Right lobe of liver (tissue), 6 donors: ENCODE measurements around the gene MYD88. TPM values are rescaled to one million over a fixed set of nuclear protein-coding genes. Genes with fewer than 3 reads are reported as not detected.
A peak's percentile ranks its signal among the peaks of the same experiment; 100 is the strongest.

Experiments
- ATAC-seq, 4 donors: fragments of 200-7000 bp; cut with Tn5 transposase; one replicate each; pipeline ENCODE4 v1.9.1; 2020; ENCODE audit warnings: mild to moderate bottlenecking in 4 of 4, moderate library complexity in 4 of 4
- DNase-seq, 3 donors: peaks; one replicate each; pipeline ENCODE4 v3.0.0-alpha.2; 2020
- H3K27ac ChIP-seq, 3 donors: fragments of 200-600 bp; one replicate each; pipeline ENCODE4 v1.8.0; 2022
- H3K27me3 ChIP-seq, 2 donors: fragments of 200-600 bp; one replicate each; pipeline ENCODE4 v1.8.0; 2022
- H3K36me3 ChIP-seq, 4 donors: fragments of 200-600 bp; sonication (generic) in 1 of 4; one replicate each; pipeline versions ENCODE4 v1.5.1 to v1.8.0; 2017 to 2022; ENCODE audit warnings: control low read depth in 1 of 4
- H3K4me1 ChIP-seq, 4 donors: fragments of 200-600 bp; sonication (generic) in 1 of 4; one replicate each; pipeline versions ENCODE4 v1.5.1 to v1.8.0; 2017 to 2022; ENCODE audit warnings: control low read depth in 1 of 4
- H3K4me3 ChIP-seq, 3 donors: fragments of 200-600 bp; one replicate each; pipeline ENCODE4 v1.8.0; 2022
- H3K9me3 ChIP-seq, 4 donors: fragments of 200-600 bp; sonication (generic) in 1 of 4; one replicate each; pipeline versions ENCODE4 v1.5.1 to v1.8.0; 2017 to 2022; ENCODE audit warnings: control low read depth in 1 of 4
- POLR2A ChIP-seq: fragments of 450-650 bp; IDR thresholded peaks from one replicate; pipeline ENCODE4 v1.6.1; 2017; ENCODE audit warnings: antibody characterized with exemption, mild to moderate bottlenecking
- WGBS: methylation state at CpG from one replicate; pipeline ENCODE4 v1.1.6; 2018; ENCODE audit warnings: low coverage, low lambda C conversion rate; ENCODE audit not compliant: insufficient coverage; ENCODE audit errors: missing lambda C conversion rate; 5-methylcytosine and 5-hydroxymethylcytosine counted together
- intact Hi-C, 2 donors: fragments of 100-400 bp; cut with DNase I; formaldehyde crosslinking; loops; one replicate each; pipeline versions ENCODE4 v1.11.2 to v1.14.1; 2022
- total RNA-seq, 6 experiments: library from RNA; depleted of rRNA in 2 of 6; stranded (reverse); fragments of >200 nt in 2 of 6; fragmentation: NEBNext Ultra II Directional in 3 of 6; extraction: Animal tissue kit (Norgen Biotek cat#: 25700) in 3 of 6; gene quantifications; one replicate each; pipeline versions ENCODE4 v1.1.0 to v1.2.4, GENCODE V29; 2016 to 2023
- TF ChIP-seq, protein P1 (sequence below), 4 donors: fragments of 200-600 bp in 3 of 4; fragments of 450-650 bp in 1 of 4; IDR thresholded peaks; one replicate each; pipeline versions ENCODE4 v1.5.1 to v1.8.0; 2016 to 2022; ENCODE audit warnings: antibody characterized with exemption in 4 of 4, mild to moderate bottlenecking in 2 of 4
- donor health status: DM: no; HTN: yes; CAD: no.
- donor health status: DM: no; HTN: no; CAD: no.
- donor health status: DM: no; HTN: no; CAD: no.
- donor health status: DM: no; HTN: yes; CAD: no.
- donor health status: DM: no; HTN: yes; CAD: no.

Gene MYD88
- total RNA-seq, 6 experiments from 2014 or later: 24.3 to 57.3 (median 37.0) TPM

DNA sequence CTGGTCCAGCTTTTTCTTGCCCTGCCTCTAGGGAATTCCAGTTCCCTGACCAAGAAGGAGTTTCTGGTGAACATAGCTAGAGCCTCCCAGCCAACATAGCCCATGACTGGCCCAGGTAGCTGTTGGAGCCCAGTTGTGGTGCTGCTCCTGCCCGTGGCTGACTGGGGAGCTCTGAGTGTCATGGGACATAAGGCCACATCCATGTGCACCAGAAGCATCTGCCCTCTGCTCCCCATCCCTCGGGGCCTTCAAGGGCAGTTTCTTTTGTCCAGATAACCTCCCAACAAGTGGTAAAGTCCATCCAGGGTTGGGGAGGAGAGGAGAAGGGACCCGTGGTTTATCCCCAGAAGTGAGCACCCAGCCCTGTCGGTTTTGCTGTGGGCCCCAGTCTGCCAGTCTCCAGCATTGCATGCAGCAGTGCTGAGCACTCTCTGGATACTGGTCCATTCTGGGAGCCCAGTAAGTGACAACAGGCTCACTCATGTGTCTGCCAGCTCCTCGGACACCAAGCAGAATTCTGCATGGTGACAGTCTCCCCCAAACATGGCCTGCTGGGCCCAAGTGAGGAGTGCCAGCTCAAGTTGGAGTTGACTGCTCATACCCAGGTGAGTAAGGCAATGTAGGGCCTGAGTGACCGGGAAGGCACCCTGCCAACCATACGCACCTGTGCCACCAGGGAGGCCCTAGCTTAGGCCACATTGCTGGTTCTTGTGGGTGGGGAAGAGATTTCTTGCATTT, 30.4 kb upstream of the MYD88 start:
- H3K4me1 ChIP-seq: no peaks in the 10 kb centered on the region
- H3K27ac ChIP-seq: no peak overlapping the region
- TF ChIP-seq, protein P1, sequence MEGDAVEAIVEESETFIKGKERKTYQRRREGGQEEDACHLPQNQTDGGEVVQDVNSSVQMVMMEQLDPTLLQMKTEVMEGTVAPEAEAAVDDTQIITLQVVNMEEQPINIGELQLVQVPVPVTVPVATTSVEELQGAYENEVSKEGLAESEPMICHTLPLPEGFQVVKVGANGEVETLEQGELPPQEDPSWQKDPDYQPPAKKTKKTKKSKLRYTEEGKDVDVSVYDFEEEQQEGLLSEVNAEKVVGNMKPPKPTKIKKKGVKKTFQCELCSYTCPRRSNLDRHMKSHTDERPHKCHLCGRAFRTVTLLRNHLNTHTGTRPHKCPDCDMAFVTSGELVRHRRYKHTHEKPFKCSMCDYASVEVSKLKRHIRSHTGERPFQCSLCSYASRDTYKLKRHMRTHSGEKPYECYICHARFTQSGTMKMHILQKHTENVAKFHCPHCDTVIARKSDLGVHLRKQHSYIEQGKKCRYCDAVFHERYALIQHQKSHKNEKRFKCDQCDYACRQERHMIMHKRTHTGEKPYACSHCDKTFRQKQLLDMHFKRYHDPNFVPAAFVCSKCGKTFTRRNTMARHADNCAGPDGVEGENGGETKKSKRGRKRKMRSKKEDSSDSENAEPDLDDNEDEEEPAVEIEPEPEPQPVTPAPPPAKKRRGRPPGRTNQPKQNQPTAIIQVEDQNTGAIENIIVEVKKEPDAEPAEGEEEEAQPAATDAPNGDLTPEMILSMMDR (IDR thresholded peaks at IDR 0.05): no peak
- TF ChIP-seq POLR2A: no peak
- intact Hi-C loops: no loop called here
- WGBS: no CpG with 5 or more reads among the region's 7 CpGs
- H3K27me3 ChIP-seq: no peaks in the 10 kb centered on the region
- ATAC-seq (peak in 1 of 4 donors; percentile 7), DNase-seq (peak; percentile 8 to 41 (median 19))
- H3K9me3 ChIP-seq: peaks cover 0 to 4% (median 0%) of the 10 kb centered on the region in 4 donors
- no peak overlapping the region for H3K4me3 ChIP-seq
- H3K36me3 ChIP-seq: no peaks in the 10 kb centered on the region

DNA sequence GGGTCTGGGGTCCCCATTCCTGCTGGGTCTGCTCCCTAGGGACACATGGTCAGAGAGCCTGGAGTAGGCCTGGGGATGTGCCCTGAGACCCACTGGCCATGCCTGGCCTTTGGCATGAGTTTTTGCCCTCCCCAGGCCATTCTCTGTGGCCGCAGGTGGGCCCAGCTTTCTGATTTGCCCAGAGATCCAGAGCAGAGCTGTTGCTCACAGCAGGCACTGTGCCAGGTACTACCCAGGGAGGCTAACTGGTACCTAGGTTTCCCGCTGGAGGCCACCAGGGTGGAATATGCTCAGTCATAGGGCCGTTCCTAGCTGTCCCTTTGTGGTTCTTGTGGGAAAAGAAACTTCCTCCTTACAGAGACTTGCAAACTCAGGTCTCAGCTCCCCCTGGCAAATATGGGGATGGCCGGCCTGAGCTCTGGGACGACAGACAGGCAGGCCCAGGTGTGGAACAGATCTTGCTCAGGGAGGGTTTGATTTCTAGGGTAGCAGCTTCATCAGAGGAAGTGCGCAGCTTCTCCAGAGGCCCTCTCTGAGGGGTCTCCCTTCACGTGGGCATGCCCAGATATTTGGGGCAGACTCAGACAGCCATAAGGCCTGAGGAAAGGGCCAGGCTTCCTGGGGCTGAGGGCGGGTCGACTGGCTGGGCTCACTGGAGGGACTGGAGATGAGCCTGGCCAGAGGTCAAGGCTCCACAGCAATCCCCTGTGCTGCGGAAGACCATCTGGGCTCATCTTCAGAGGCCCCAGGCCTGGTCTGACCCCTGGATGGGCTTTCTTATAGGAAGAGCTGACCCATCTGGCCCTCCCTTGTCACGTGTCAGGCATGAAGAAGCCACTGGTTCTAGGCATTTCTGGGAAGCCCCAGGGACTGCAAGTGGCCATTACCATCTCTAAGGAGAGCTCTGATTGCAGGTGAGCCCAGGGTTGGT, 29.5 kb upstream of the MYD88 start:
- no peak for TF ChIP-seq POLR2A
- TF ChIP-seq, protein P1 (IDR thresholded peaks at IDR 0.05): no peak
- ATAC-seq: peak in 3 of 4 donors; percentile 7 to 27 (median 10)
- no peaks in the 10 kb centered on the region for H3K36me3 ChIP-seq

DNA sequence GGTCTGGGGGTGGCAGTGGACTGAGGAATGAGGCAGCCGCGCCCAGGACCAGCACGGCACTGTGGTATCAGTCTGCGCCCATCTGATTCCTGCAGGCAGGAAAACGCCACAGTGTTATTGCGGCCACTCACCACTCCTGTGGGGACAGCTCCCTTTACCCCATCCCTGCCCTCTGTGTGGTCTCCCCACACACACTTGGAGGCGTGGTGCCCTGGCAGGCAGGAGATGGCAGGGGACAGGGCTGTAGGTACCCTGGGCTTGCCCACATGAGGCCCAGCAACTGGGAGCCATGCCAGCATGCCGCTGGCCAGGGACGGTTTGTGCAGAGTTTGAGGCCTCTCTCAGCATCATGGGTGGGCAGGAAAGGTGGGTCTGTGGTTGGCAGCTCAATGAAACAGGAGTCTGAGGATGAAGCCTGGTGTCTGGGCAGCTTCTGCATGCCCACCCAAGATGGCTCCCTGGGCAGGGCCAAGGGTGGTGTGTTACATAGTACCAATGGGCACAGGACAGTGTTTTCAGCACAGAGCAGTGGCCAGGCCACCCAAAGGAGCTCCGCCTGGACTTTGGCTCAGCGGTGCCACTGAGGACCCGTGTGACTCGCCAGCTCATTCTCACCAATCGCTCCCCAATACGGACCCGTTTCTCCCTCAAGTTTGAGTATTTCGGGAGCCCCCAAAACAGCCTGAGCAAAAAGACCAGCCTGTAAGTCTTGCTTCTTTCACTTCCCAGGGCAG, 28.7 kb upstream of the MYD88 start:
- intact Hi-C loops: loop anchor here (10.0 kb wide), 1 partner anchor 105 kb away; no protein-coding TSS in a partner anchor
- peaks cover 0 to 4% (median 0%) of the 10 kb centered on the region in 4 donors for H3K9me3 ChIP-seq
- WGBS: 93% methylated on average over 8 of the region's 17 CpGs
- TF ChIP-seq POLR2A: no peak
- TF ChIP-seq, protein P1 (IDR thresholded peaks at IDR 0.05): no peak
- no peaks in the 10 kb centered on the region for H3K27me3 ChIP-seq
- H3K36me3 ChIP-seq: no peaks in the 10 kb centered on the region
- peak; percentile 11 to 45 (median 37) for DNase-seq
- H3K4me3 ChIP-seq: no peak overlapping the region
- peak in 1 of 4 donors; percentile 6 for ATAC-seq
- H3K4me1 ChIP-seq: no peaks in the 10 kb centered on the region
- no peak overlapping the region for H3K27ac ChIP-seq

More for the DNA sequence above, 29.5 kb upstream of the MYD88 start:
- no peaks in the 10 kb centered on the region for H3K27me3 ChIP-seq
- H3K4me3 ChIP-seq: no peak overlapping the region
- no peaks in the 10 kb centered on the region for H3K4me1 ChIP-seq
- peak; percentile 19 to 51 (median 44) for DNase-seq
- H3K9me3 ChIP-seq: peaks cover 0 to 4% (median 0%) of the 10 kb centered on the region in 4 donors
- intact Hi-C loops: no loop called here
- no peak overlapping the region for H3K27ac ChIP-seq
- WGBS: 55% methylated on average over 5 of the region's 11 CpGs
